ENCODE measurements around the gene SLC6A9.

Gene SLC6A9

DNA sequence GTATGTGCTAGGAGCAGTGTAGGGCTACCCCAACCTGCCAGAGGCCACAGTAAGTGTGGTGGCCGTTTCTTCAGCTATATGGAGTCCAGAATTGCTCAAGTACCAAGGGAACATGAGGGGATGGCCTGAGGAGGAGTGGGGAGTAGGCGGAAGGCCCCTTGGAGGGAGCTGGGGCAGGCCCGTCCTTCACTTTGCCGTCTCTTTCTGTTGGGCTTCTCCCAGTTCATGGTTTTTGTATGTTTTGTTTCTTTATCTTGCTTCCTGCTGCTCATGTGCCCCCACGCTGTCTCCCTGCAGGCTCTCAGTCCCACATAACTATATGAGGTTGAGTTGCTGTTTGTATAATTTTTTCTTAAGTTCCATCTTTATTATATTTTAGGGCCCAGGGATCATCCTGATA lies 67.4 kb downstream of the SLC6A9 start:
- no peak for DNase-seq

DNA sequence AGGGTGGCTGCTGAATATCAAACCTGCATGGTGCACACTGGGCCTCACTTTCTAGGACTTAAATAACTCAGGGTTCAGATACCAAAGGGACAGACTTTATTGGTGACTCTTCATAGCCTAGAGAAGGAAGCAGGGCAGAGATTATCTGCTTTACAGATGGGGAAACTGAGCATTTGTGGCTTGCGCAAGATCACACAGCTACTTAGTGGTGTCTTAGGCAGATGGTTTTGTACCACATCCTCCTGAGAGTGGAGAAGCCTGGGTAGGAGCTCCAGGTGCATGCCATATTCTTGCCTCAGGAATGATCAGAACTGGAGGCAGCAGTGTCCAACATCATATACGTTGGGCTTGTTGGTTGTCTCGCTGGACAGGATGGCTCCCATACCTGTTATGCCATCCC lies 68.3 kb downstream of the SLC6A9 start:
- DNase-seq, result no peak

DNA sequence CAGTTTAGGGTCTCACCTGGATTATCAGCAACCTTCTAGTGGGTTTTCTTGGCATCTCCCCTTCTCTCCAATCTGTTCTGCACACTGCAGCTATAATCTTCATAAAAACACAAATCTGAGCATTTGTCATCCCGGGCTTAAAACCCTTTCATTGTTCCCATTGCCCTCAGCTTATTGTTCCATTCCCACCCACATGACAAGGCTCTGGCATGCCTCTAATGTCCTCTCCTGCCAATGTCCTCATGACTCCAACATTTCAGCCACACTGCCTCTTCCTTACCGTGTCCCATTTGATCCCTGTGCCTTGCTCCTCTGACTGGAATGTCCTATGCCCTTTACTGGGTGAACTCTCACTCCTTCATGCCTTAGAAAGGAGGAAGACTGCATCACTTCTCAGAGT lies 68.9 kb downstream of the SLC6A9 start:
- DNase-seq, result no peak

DNA sequence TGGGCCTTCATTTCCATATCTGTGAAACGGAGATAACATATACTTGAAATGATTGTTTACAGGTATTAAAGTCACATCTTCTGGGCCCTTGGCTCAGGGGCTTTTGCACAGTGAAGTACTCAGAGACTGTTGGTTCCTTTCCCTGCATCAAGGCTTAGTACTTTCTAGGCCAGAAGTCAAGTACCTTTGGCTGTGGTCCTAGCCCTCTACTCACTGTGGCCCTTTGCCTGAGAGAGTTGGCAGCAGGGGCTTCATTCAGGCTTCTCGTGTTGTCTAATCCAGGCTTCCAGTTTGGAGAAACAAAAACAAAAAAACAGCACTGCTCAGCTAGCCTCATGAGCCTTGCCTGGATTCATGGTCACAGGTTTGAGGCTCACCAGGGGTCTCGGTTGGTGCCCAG lies 69.6 kb downstream of the SLC6A9 start:
- DNase-seq, result no peak

GRCh38 chr1:43960798-43961197 lies 70.5 kb downstream of the SLC6A9 start:
- DNase-seq, result no peak

GRCh38 chr1:43958351-43959255 lies 72.7 kb downstream of the SLC6A9 start:
- no peak for DNase-seq

- DNase-seq, result no peak
Observed at GRCh38 chr1:43957407-43958040, 73.7 kb downstream of the SLC6A9 start.

DNA sequence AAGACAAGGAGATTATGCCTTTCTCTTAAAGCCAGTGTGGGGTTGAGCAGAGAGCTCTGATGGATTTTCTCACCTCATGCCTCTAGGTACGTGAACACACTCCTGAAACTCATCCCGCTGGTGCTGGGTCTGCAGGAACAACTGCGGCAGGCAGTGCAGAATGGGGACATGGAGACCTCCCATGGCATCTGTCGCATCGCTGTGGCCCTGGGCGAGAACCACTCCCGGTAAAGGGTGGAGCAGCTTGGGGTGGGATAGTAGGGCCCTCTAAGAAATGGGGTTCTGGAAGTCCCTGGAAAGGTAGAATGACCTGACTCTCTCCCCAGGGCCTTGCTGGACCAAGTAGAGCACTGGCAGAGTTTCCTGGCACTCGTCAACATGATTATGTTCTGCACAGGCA lies 75.0 kb downstream of the SLC6A9 start:
- no peak for DNase-seq

DNA sequence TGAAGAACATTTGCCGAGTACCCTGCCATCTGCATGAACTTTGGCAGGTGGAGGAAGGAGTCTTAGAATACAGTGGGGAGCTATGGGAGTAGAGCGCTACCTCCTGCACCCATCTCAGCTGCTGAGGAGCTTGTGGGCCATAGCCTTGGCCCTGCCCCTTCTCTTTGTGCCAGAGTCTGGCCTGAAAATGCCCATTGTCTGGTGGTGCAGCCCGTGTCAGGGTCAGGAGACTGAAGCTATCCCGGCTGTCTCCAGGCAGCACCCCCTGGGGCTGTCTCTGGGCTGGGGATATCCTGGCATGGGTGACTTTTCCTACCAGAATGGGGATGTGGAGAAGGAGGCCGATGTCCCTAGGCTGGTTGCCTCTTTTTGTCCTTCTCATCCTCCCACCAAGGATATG lies 77.2 kb downstream of the SLC6A9 start:
- DNase-seq, result no peak

DNA sequence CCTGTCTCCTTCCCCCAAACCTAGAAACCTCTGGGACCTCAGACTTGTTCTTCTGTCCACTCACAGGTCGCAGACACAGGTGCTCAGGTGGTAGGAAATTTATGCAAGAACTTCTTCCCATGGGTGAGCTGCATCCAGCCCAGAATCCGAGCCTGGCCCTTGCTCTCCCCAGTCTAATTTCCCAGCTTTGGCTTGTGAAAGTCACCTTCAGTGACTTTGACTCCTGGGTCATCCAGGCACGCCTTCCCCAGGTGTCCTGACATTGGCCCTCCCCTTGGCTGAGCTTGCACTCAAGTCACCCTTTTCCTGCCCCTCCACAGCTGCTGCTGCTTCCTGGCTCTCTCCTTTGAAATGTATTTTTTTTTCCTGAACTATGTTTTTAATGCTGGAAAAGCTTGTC lies 77.9 kb downstream of the SLC6A9 start:
- no peak for DNase-seq

DNA sequence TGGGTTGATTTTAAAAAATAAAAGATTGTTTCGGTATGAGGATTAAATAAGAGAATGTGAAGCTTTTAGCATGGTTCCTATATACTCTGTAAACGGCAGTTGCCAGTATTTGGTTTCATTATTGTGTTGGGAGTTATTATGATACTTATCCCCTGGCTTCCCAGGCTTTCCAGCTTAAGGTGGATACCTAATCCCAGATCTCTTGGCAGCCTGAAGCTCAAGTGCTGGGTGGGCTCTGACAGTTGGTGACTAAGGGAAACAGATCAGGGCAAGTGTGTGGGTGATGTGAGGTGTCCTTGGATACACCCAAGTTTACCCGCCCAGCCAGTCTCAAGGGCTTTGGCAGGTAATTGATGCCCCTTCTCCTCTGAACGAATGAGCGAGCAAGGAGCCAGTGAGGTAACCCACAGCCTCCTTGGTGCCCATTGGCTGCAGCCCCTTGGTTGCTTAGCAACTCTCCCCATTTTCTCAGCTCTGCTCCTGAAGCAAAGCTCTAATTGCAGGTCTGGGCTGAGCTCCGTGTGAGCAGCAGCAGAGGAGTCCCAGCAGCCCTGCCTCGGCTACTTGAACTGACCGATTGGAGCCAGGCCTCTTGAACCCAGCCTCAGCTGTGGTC lies 78.4 kb downstream of the SLC6A9 start:
- DNase-seq, result peak; percentile 81

- no peak for DNase-seq
Observed at GRCh38 chr1:43951021-43951985, 80.0 kb downstream of the SLC6A9 start.

DNA sequence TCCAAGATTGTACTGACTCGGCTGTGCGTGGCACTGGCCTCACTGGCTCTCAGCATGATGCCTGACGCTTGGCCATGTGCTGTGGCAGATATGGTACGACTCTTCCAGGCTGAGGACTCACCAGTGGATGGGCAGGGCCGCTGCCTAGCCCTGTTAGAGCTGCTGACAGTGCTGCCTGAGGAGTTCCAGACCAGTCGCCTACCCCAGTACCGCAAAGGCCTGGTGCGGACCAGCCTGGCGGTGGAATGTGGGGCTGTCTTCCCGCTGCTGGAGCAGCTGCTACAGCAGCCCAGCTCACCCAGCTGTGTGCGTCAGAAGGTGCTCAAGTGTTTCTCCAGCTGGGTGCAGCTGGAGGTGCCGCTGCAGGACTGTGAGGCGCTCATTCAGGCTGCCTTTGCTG lies 81.6 kb downstream of the SLC6A9 start:
- no peak for DNase-seq

DNA sequence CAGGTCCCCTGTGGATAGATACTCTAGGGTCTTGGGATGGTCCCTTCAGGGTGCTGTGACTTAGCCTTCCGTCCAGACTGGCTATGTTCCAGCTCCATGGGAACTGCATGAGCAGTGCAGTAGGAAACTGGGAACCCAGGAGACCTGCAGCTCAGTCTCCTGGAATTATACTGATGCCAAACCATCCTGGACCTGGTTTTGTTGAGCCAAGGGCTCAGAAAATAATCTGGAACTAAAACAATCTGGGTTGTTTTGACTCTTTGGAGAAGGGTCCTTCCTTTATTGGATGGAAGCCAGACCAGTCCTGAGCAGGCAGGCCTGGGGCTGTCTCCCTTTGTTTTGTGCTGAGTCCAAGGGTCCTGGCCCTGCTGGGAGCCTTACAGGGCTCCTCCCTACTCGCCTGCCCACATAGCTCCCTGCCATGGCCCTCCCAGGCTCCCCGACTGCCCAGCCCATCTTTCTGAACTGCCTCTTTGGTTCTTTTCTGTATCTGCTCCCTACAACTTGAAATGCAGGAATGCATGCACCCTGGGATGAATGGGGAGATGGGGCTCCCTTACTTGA lies 83.3 kb downstream of the SLC6A9 start:
- no peak for DNase-seq

- DNase-seq, result no peak
Observed at GRCh38 chr1:43947061-43947873, 84.0 kb downstream of the SLC6A9 start.
